Stomach (tissue), 9 donors: ENCODE results near the gene CDCA5. TPM values are rescaled to one million over a fixed set of nuclear protein-coding genes. Genes with fewer than 3 reads are reported as not detected.

ENCODE experiments used
- DNase-seq, 2 donors: peaks; one replicate each; pipeline versions ENCODE4 v3.0.0 to v3.0.0-alpha.2; 2013 to 2019
- H3K27ac ChIP-seq, 5 donors: fragments of 200-600 bp in 4 of 5; sonication (generic) in 4 of 5; one replicate each; pipeline ENCODE4 v1.5.1; 2013 to 2019; ENCODE audit warnings: mild to moderate bottlenecking in 1 of 5, moderate library complexity in 1 of 5
- H3K27me3 ChIP-seq, 3 donors: fragments of 200-600 bp; sonication (generic); one replicate each; pipeline ENCODE4 v1.5.1; 2017 to 2019; ENCODE audit warnings: mixed run types in 1 of 3
- H3K36me3 ChIP-seq, 4 donors: fragments of 200-600 bp; sonication (generic); 1 replicate in 3 of 4; 2 replicates in 1 of 4; pipeline ENCODE4 v1.5.1; 2016 to 2019
- H3K4me1 ChIP-seq, 4 donors: fragments of 200-600 bp; sonication (generic); one replicate each; pipeline ENCODE4 v1.5.1; 2016 to 2019
- H3K4me3 ChIP-seq, 4 donors: fragments of 200-600 bp; sonication (generic) in 3 of 4; one replicate each; pipeline ENCODE4 v1.5.1; 2016 to 2019; ENCODE audit warnings: mild to moderate bottlenecking in 1 of 4
- H3K9me3 ChIP-seq, 4 donors: fragments of 200-600 bp; sonication (generic); one replicate each; pipeline ENCODE4 v1.5.1; 2016 to 2019
- EP300 ChIP-seq: sonication (generic); formaldehyde crosslinking; IDR thresholded peaks from one replicate; pipeline ENCODE4 v1.6.1; 2017; ENCODE audit warnings: antibody characterized with exemption
- POLR2A ChIP-seq, 4 donors: fragments of 450-650 bp; IDR thresholded peaks; one replicate each; pipeline ENCODE4 v1.6.1; 2016; ENCODE audit warnings: antibody characterized with exemption in 4 of 4, control low read depth in 2 of 4, mild to moderate bottlenecking in 1 of 4, moderate library complexity in 1 of 4
- POLR2AphosphoS5 ChIP-seq, 3 donors: sonication (generic); formaldehyde crosslinking; IDR thresholded peaks; one replicate each; pipeline ENCODE4 v1.6.1; 2016; ENCODE audit warnings: antibody characterized with exemption in 3 of 3
- WGBS, 5 donors: extraction: QIAGEN DNeasy Blood & Tissue Kit in 3 of 5; methylation state at CpG; one replicate each; pipeline versions ENCODE4 v1.1.5 to v1.1.7; 2013 to 2018; 5-methylcytosine and 5-hydroxymethylcytosine counted together
- intact Hi-C: fragments of 100-400 bp; cut with DNase I; formaldehyde crosslinking; loops from one replicate; pipeline ENCODE4 v1.15.1; 2023; ENCODE audit warnings: low total_unique reads
- polyA plus RNA-seq, 3 donors: library from polyadenylated mRNA; stranded (reverse); fragments of 200-250 nt; gene quantifications; one replicate each; pipeline ENCODE4 v1.2.3, GENCODE V29; 2013
- total RNA-seq, 5 donors: library from RNA; depleted of rRNA; stranded (reverse); fragments of >200 nt; gene quantifications; one replicate each; pipeline versions ENCODE4 v1.1.0 to v1.2.3, GENCODE V29; 2014 to 2016
- TF ChIP-seq, protein P1 (sequence below), 7 experiments: fragments of 450-650 bp in 4 of 7; fragments of 200-600 bp in 3 of 7; sonication (generic) in 3 of 7; IDR thresholded peaks; one replicate each; pipeline ENCODE4 v1.5.1; 2016 to 2019; ENCODE audit warnings: antibody characterized with exemption in 7 of 7, control low read depth in 2 of 7, mild to moderate bottlenecking in 1 of 7
- donor health status: healthy with polysubstance abuse.
- donor health status: Bipolar disorder and iron deficiency.
- donor health status: healthy.

Gene CDCA5
- total and polyA plus RNA-seq, 8 donors, result 1.4 to 9.1 (median 3.1) TPM

DNA sequence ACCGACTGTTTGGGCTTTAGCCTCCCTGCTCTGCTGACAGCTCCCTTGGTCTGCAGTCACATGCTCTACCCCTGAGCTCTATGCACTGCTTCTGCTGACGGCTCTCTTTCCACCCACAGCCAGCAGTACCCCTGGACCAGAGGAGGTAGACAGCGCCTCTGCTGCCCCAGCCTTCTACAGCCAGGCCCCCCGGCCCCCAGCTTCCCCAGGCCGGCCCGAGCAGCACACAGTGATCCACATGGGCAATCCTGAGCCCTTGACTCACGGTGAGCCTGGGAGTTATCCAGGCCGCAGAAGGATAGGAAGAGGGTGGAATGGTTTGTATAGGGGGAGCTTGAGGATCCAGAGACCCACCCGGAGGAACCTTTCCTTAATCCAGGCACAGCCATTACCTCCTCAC, 3.0 kb upstream of the CDCA5 start:
- Histone ChIP-seq H3K27ac (no peak overlapping the region), H3K27me3 (no peaks in the 10 kb centered on the region), H3K4me3 (no peak overlapping the region), H3K9me3 (no peaks in the 10 kb centered on the region), H3K4me1 (peaks cover 14 to 32% (median 23%) of the 10 kb centered on the region in 4 donors), H3K36me3 (peaks cover 22 to 54% (median 48%) of the 10 kb centered on the region in 4 donors)
- WGBS, 5 donors, result 90 to 97% (median 93%) methylated on average over 7 to 9 of the region's 9 CpGs
- intact Hi-C loops, result no loop called here
- TF ChIP-seq EP300, result no peak
- no peak for TF ChIP-seq POLR2A (IDR thresholded peaks at IDR 0.05)
- TF ChIP-seq, protein P1, sequence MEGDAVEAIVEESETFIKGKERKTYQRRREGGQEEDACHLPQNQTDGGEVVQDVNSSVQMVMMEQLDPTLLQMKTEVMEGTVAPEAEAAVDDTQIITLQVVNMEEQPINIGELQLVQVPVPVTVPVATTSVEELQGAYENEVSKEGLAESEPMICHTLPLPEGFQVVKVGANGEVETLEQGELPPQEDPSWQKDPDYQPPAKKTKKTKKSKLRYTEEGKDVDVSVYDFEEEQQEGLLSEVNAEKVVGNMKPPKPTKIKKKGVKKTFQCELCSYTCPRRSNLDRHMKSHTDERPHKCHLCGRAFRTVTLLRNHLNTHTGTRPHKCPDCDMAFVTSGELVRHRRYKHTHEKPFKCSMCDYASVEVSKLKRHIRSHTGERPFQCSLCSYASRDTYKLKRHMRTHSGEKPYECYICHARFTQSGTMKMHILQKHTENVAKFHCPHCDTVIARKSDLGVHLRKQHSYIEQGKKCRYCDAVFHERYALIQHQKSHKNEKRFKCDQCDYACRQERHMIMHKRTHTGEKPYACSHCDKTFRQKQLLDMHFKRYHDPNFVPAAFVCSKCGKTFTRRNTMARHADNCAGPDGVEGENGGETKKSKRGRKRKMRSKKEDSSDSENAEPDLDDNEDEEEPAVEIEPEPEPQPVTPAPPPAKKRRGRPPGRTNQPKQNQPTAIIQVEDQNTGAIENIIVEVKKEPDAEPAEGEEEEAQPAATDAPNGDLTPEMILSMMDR (IDR thresholded peaks at IDR 0.05), result no peak
- no peak for TF ChIP-seq POLR2AphosphoS5 (IDR thresholded peaks at IDR 0.05)
- no peak for DNase-seq

DNA sequence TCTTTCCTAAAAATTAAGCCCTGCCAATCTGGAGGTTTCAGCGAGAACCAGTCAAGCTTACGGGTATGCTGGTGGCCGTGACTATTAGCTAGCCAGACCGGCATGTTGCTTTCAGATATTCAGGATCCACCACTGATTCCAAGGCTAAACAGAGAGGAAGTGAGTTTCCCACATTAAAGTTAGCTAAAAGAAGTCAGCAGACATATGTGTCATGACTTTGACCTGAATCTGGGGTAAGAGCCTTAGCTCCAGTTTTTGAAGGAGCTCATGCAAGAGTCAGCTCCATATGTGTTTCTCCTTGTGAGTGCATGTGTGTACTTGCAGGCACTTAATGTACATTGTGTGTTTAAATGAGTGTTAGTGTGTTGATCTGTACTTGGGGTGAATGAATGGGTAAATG, 1.6 kb upstream of the CDCA5 start:
- peaks cover 22 to 54% (median 48%) of the 10 kb centered on the region in 4 donors for H3K36me3 ChIP-seq
- H3K9me3 ChIP-seq, result no peaks in the 10 kb centered on the region
- H3K27me3 ChIP-seq, result no peaks in the 10 kb centered on the region
- TF ChIP-seq POLR2A (IDR thresholded peaks at IDR 0.05) (no peak), POLR2AphosphoS5 (IDR thresholded peaks at IDR 0.05) (no peak), EP300 (no peak)
- TF ChIP-seq, protein P1 (IDR thresholded peaks at IDR 0.05), result no peak
- WGBS, 5 donors, result 78 to 98% (median 91%) methylated on average over 4 of the region's 4 CpGs
- H3K4me3 ChIP-seq, result peak overlapping the region in 1 of 4 donors; percentile 60
- no peak for DNase-seq
- intact Hi-C loops, result no loop called here
- peaks cover 14 to 32% (median 23%) of the 10 kb centered on the region in 4 donors for H3K4me1 ChIP-seq
- peak overlapping the region in 1 of 5 donors; percentile 95 for H3K27ac ChIP-seq

DNA sequence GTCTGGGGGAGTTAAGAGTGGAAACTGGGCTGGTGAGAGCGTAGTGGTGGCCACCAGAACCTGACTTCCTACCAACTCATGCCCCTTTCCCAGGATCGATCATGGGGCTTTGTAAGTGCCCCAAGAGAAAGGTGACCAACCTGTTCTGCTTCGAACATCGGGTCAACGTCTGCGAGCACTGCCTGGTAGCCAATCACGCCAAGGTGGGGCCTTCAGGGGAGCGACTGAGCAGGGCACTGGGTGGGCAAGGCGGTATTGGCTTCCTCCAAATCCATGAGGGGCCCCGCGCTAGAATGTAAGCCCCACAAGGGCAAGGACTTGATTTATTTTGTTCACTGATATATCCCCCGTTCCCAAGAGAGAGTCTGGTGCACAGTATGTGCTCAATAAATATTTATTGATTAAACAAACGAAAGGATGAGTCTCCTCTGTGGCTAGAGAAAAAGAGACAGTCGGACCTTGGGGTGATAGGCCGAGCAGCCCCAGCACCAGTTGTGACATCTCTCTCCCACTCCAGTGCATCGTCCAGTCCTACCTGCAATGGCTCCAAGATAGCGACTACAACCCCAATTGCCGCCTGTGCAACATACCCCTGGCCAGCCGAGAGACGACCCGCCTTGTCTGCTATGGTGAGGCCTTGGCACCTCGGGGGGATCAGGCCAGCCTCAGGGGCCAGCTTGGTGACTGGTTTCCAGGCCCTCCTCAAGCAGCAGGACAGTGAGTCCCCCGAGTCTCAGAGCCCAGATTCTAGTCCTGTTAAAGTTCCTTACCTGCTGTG, 947 bp upstream of the CDCA5 start:
- peak overlapping the region; percentile 91 to 95 (median 93) for H3K27ac ChIP-seq
- H3K4me1 ChIP-seq, result peaks cover 14 to 32% (median 23%) of the 10 kb centered on the region in 4 donors
- H3K9me3 ChIP-seq, result no peaks in the 10 kb centered on the region
- TF ChIP-seq POLR2A (IDR thresholded peaks at IDR 0.05) (no peak), EP300 (no peak), POLR2AphosphoS5 (IDR thresholded peaks at IDR 0.05) (no peak)
- TF ChIP-seq, protein P1 (IDR thresholded peaks at IDR 0.05), result no peak
- WGBS, 5 donors, result 38 to 46% (median 39%) methylated on average over 21 to 23 of the region's 23 CpGs
- H3K4me3 ChIP-seq, result peak overlapping the region; percentile 60 to 81 (median 70)
- no peak for DNase-seq
- intact Hi-C loops, result no loop called here
- peaks cover 22 to 49% (median 46%) of the 10 kb centered on the region in 4 donors for H3K36me3 ChIP-seq
- H3K27me3 ChIP-seq, result no peaks in the 10 kb centered on the region

DNA sequence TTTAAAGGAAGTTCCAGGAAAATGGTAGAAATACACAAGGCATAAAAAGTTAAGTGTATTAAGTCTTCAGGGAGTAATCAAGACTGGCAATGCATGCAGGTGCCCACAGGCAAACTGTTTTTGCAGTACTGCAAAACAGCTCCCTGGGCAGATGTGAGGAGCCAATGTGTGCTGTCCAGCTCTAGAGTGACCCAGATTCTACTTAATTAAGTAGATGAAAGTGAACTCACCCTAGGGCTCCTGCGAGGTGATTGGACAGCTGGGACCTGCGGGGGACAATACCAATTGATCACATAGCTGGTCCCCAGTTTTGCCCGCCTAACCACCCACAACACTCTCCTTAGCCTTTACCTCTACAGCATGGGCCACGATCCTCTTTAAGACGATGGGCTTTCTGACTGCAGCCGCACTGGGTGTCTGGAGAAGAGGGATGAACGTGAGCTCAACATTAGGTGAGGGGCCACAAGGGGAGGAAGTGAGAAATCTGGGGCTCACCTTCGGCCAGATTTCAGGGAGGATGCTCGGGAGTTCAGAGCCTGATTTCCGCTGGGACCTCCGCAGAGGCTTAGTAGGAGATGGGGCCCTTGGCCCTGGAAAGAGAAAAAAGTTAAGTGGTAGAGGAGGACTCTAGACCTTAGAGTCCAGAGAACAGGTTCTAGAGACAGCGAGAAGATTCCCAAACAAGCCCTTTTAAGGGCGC, 556 bp downstream of the CDCA5 start:
- intact Hi-C loops, result no loop called here
- Histone ChIP-seq H3K27me3 (no peaks in the 10 kb centered on the region), H3K27ac (peak overlapping the region; percentile 39 to 95 (median 92)), H3K4me3 (peak overlapping the region; percentile 60 to 81 (median 70)), H3K36me3 (peaks cover 15 to 41% (median 31%) of the 10 kb centered on the region in 4 donors), H3K9me3 (no peaks in the 10 kb centered on the region), H3K4me1 (peaks cover 14 to 35% (median 23%) of the 10 kb centered on the region in 4 donors)
- WGBS, 5 donors, result 3 to 6% (median 3%) methylated on average over 11 to 13 of the region's 13 CpGs
- DNase-seq, result no peak
- TF ChIP-seq, protein P1 (IDR thresholded peaks at IDR 0.05), result no peak
- TF ChIP-seq POLR2AphosphoS5 (IDR thresholded peaks at IDR 0.05), result no peak
- no peak for TF ChIP-seq EP300
- TF ChIP-seq POLR2A (IDR thresholded peaks at IDR 0.05), result no peak
